Thyroid gland (tissue), 4 donors: ENCODE results near the gene HES4.

ENCODE experiments used
- CTCF ChIP-seq, 6 experiments: fragments of 200-600 bp in 3 of 6; fragments of 450-650 bp in 3 of 6; sonication (generic) in 3 of 6; IDR thresholded peaks; one replicate each; pipeline ENCODE4 v1.5.1; 2016 to 2019; ENCODE audit warnings: antibody characterized with exemption in 6 of 6, mild to moderate bottlenecking in 2 of 6, inconsistent platforms in 1 of 6, moderate library complexity in 1 of 6
- POLR2A ChIP-seq, 2 donors: fragments of 450-650 bp; IDR thresholded peaks; one replicate each; pipeline ENCODE4 v1.6.1; 2017; ENCODE audit warnings: antibody characterized with exemption in 2 of 2, mild to moderate bottlenecking in 2 of 2, moderate library complexity in 1 of 2

GRCh38 chr1:985126-985525 is 14.8 kb downstream of the HES4 start:
- TF ChIP-seq CTCF (IDR thresholded peaks at IDR 0.05) (no peak), POLR2A (IDR thresholded peaks at IDR 0.05) (no peak)
